HG03135 (cell line): ENCODE measurements around the gene DPM1.

Source experiments
- ATAC-seq: cut with Tn5 transposase; IDR thresholded peaks from one replicate; pipeline ENCODE4 v1.9.1; 2021; ENCODE audit warnings: mild to moderate bottlenecking, moderate library complexity; ENCODE audit not compliant: unreplicated experiment

DPM1 gene

DNA sequence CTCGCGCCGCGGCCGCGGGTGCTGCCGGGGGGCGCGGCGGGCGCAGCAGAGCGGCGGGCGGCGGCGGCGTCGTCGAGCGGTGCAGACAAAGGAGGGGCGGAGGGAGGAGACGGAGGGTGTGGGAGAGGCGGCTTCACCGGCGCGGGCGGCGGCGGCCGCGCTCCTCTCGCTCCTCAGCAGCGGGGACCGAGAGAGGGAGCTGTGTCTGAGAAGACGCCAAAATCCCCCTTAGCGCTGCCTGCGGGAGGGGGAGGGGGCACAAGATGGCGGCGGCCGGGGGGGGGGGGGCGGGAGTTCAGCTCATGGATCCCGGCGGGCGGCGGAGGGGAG is 27.4 kb downstream of the DPM1 start:
- peak; percentile 22 for ATAC-seq

- peak; percentile 10 for ATAC-seq
Measured at GRCh38 chr20:50930139-50930975, 28.0 kb downstream of the DPM1 start.

DNA sequence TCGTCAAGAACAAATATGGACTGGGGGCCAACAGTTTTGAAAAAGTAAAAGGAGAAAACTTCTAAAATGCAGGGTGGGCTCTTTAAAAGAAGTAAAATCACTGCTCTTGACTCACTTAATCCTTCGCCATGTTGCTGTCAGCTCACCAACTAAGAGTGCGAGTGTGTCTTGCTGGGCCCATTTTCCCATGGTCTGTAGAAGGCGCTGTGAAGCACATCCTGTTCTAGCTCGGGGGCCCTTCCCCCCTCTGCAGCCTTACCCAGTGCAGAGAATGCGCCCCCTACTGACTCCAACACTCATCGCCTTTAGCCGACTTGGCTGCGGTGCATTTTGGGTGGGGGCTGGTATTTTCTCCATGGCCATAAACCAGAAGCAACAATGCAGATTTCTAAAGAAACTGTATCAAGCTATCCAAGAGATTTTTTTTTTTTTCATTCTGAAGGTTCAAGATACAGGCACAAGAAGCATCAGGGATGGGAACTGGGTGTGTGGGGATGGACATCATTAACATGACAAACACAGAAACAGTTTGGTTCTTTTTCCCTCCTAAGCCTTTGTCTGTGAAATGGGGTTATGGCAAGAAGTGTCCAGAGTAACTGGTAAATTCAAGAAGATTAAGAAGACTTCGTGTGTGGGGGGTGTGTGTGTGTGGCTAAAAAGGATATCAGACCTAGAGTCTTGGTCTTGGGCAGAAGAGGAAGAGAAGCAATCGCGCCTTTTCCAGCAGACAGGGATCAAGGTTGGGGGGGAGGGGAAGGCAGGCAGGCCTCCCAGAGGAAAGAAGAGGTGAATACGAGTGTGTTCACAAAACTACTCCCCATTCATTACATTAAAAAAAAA is 28.8 kb downstream of the DPM1 start:
- peak; percentile 64 for ATAC-seq

DNA sequence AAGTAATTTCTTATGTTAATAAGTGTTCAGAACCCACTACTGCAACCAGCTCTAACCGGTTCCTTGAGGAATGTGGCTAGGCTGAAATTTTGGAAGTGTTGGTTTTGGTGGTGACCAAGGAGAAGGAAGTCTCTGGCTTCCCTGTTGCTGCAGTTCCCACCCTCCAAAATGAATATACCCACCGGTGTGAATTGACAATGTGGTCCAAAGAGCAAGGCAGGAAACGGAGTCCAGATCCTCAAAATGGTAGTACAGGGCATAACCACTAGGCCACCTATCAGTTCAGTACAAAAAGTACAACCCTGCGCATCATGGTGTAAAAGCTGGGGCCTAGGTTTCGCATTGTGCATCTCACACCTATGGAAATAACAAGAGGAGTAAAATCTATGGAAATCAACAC is 29.9 kb downstream of the DPM1 start:
- ATAC-seq = no peak

GRCh38 chr20:50926530-50926929 is 31.8 kb downstream of the DPM1 start:
- ATAC-seq = no peak

DNA sequence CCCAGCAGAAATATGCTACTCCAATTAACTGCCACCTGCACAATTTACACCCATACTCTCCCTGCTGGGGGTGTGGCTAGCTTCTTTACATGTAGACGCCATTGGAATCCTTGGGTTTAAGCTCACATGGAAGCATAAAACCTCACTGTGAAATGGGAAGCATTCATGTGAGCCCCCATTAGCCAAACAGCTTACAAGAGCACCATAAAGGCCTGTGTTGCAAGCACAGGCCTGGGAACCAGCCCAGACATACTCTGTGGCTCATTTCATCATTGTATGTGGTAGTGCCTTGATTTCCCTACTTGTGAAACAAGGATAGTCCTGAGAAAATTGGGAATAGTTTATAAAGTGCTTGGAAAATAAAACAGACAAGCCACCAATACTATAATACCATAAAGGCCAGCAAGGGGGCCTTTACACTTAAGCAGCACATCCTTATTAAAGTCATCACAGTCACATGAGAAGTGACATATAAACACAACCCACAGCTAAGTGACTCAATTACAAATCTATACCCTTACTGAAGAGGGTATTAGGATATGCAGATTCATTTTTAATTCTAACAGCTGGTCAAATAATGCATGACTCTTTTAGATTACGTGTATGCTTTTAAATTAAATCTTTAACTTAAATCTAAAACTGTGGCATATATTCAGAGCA is 33.9 kb downstream of the DPM1 start:
- ATAC-seq = no peak

DNA sequence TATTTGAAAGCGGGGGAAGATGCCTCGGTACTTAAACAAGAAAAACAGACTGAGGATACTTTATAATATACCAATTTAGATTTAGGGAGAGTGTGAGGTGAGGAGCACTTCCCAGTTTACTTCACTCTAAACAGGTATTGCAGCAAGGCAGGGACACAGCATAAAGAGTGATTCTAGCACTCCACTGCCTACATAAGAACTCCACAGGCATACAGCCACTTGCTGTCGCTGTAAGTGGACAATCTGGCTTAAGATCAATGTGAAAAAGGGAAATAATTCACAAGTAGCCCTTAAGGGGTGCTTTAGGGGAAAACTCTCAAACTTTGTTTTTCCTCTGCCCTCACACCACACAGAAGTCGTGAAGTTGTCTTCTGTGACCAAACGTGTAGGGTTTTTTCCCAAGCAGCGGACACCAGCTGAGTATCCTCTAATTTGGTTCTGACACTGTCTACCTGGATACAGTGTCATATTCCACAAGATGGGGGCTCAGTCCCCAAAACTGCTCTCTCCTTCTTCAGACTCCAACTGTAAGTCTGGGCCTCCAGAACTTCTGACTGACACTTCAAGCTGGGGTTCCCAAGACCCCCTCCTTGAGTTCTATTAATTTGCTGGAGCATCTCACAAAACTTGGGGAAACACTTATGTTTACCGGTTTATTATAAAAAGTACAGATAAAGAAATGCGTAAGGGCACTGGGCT is 36.4 kb downstream of the DPM1 start:
- no peak for ATAC-seq

GRCh38 chr20:50920997-50921396 is 37.3 kb downstream of the DPM1 start:
- no peak for ATAC-seq

- ATAC-seq = no peak
Measured at GRCh38 chr20:50919567-50919966, 38.8 kb downstream of the DPM1 start.

DNA sequence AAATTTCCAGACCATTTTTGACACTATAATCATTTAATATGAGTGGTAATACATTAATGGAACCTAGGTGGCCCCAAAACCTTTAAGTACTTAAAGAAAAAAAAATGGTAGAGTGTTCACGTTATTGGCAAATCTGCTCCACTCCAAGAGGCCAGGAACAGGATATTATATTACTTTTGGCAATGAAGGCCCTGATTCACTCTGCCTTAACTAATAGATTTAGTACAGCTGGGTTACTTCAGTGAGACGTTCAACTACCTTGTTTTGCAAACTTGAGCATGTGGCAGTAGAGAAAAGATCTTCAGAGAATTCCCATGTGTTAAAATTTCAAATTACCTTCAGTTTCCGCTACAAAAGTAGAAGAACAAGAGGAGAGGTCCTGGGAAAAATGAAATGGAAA is 39.9 kb downstream of the DPM1 start:
- no peak for ATAC-seq

DNA sequence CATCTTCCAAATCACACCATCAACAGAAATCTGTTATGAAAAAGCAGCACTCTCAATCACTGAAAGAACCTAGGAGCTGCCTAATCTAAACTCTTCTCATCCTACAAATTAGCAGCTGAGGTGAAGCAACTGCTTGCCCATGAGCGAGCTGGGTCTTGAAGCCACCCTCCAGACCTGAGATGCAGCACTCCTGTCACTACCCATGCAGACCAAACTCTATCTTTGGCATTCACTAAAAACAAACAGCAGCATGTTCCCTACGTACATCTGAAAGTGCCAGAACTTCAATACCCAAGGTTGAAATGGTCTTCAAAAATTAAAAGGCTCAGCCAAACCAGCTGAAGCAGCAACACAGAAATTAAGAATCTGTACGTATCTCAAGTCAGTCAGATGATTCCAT is 41.4 kb downstream of the DPM1 start:
- ATAC-seq = no peak

DNA sequence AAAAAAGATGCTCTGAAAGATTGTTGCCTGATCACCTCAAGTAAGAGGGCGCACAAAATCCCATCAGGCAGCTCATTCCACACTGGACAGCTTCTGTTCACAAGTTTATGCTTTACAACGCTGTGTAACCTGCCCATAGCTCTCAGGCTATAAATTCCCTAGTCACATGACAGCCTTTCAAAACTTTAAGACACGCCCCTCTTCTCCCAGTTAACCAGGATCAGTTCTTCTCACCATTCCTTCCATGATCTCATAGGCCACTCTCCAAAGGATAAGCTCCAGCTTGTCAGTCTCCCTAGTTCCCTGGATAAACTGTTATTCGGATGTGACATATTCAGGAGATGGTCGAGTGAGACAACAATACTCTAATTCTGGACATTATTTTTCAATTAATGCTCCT is 42.1 kb downstream of the DPM1 start:
- no peak for ATAC-seq

DNA sequence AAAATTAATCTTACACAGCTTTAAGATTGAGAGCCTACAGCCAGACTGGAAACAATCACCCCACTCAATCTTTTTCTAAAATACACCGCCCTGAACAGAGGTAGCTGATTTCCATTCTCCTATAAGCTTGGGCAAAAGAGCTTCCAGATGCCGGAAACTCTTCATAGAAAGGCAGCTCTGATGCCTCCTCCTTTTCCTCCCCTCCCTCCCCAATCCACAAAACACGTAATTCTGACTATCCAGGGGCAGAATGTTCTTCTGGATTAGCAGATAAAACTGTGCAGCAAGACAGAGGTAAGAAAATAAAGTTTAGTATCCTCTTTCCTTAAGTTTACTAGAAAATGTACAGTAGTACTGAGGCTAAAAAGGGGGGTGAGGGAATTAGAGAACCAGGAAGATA is 42.9 kb downstream of the DPM1 start:
- no peak for ATAC-seq

- no peak for ATAC-seq
Measured at GRCh38 chr20:50913690-50914375, 44.5 kb downstream of the DPM1 start.

- peak; percentile 51 for ATAC-seq
Measured at GRCh38 chr20:50911716-50912115, 46.6 kb downstream of the DPM1 start.

DNA sequence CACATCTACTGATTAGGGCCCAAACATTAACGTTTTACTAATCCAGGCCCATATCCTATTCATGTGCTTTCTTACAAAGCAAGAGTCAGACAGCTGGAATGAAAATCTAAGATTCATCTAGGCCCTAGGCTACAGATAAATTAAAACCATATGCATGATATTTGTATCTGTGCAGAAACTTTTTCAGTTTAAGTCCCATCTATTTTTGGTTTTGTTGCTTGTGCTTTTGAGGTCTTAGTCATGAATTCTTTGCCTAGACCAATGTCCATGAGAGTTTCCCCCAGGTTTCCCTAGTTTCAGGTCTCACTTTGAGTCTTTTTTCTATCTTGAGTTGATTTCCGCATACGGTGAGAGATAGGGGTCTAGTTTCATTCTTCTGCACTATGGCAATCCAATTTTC is 47.3 kb downstream of the DPM1 start:
- no peak for ATAC-seq

- no peak for ATAC-seq
Measured at GRCh38 chr20:50909413-50909812, 48.9 kb downstream of the DPM1 start.

DNA sequence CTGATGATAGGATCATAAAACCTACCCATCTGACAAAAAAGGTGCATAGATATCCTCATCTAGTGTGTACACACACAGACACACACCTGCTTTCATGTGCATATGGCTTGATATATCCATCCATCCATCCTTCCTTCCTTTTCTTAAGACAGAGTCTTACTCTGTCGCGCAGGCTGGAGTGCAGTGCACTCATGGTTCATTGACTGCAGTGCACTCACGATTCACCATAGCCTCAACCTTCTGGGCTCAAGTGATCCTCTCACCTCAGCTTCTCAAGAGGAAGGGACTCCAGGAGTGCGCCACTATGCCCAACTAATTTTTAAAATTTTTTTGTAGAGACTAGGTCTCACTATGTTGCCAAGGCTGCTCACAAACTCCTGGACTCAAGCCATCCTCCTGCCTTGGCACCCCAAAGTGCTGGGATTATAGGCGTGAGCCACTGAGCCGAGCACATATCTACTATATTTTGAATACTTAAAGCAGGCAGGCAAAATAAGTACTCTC is 54.2 kb downstream of the DPM1 start:
- no peak for ATAC-seq

GRCh38 chr20:50903353-50904051 is 54.8 kb downstream of the DPM1 start:
- no peak for ATAC-seq

DNA sequence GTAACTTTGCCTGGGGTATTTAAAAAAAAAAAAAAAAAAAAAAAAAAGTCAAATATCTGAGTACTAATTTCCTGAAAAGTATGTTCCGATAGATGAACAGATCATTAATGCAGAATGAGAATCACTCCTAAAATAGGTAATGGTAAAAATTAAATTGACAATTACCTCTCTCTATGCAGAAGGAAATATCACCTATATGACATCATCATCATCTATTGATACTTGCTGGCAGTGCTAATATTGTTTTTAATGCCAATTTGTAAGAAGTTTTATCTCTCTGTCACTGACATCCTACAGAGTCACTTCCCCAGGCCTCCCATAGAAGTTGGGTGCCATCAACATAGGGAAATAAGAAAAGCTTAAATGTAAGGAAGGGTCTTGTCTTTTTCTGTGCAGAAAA is 57.0 kb downstream of the DPM1 start:
- no peak for ATAC-seq
